HepG2 (cell line): ENCODE results near the gene LMF2. TPM values are rescaled to one million over a fixed set of nuclear protein-coding genes. Genes with fewer than 3 reads are reported as not detected.

Source experiments
- ATAC-seq: fragments of 200-7000 bp; cut with Tn5 transposase; 3 replicates; pipeline ENCODE4 v1.9.1; 2020; ENCODE audit warnings: mild to moderate bottlenecking, moderate library complexity
- BruUV-seq: library from RNA; stranded (reverse); fragments of 400-500 nt; replicated peaks from 2 replicates; lab custom pipeline; 2021; lab: Mats Ljungman, UMichigan
- CTCF ChIA-PET: fragments of 300-600 bp; formaldehyde crosslinking; extraction: SDS; loops from one replicate; lab custom pipeline; 2021; ENCODE audit warnings: low total read pairs, inconsistent platforms, low intra/inter-chr PET ratio; lab: Yijun Ruan, JAX
- POLR2A ChIA-PET: fragments of 350-600 bp; sonication (Branson Sonifier 250); formaldehyde crosslinking; loops from one replicate; lab custom pipeline; 2020; ENCODE audit warnings: antibody characterized with exemption, inconsistent platforms; lab: Yijun Ruan, JAX
- DNase-seq: peaks from one replicate; pipeline ENCODE4 v3.0.0-alpha.2; 2015; ENCODE audit warnings: low spot score
- FAIRE-seq: peaks from 3 replicates; lab custom pipeline; 2011; peaks lifted over from hg19 to GRCh38; lab: Jason Lieb, UNC
- H2AFZ ChIP-seq: one replicate; pipeline ENCODE4 v1.6.1; 2011; ENCODE audit warnings: low read length, inconsistent platforms
- H3K27ac ChIP-seq: fragments of 300-600 bp; 3 replicates; pipeline ENCODE4 v1.8.0; 2011; ENCODE audit warnings: mixed run types, mild to moderate bottlenecking, mixed read lengths, low read length, inconsistent platforms; ENCODE audit not compliant: insufficient read depth; ENCODE audit errors: extremely low read length
- H3K27me3 ChIP-seq, 2 experiments: fragments of 200-600 bp in 1 of 2; 2 replicates in 1 of 2; 3 replicates in 1 of 2; pipeline versions ENCODE4 v1.6.0 to v1.8.0; 2011; ENCODE audit warnings: low read length in 2 of 2, mild to moderate bottlenecking in 2 of 2, moderate library complexity in 2 of 2, inconsistent platforms in 1 of 2; ENCODE audit not compliant: insufficient read depth in 2 of 2, control insufficient read depth in 1 of 2
- H3K36me3 ChIP-seq, 2 experiments: fragments of 200-600 bp in 1 of 2; replicated peaks in 1 of 2; 2 replicates in 1 of 2; 3 replicates in 1 of 2; pipeline versions ENCODE4 v1.5.1 to v1.8.0; 2011; ENCODE audit warnings: low read length in 2 of 2, inconsistent platforms in 1 of 2; ENCODE audit not compliant: insufficient read depth in 2 of 2, control insufficient read depth in 1 of 2
- H3K4me1 ChIP-seq: 2 replicates; pipeline ENCODE4 v1.5.1; 2012; ENCODE audit warnings: low read length, inconsistent platforms; ENCODE audit not compliant: insufficient read depth
- H3K4me2 ChIP-seq: 2 replicates; pipeline ENCODE4 v1.6.0; 2011; ENCODE audit warnings: low read depth, low read length, inconsistent platforms
- H3K4me3 ChIP-seq, 3 experiments: fragments of 200-600 bp in 1 of 3; sonication (generic), shearing (Covaris generic) in 1 of 3; replicated peaks in 1 of 3; 2 replicates each; pipeline ENCODE4 v1.5.1; 2011 to 2016; ENCODE audit warnings: low read length in 3 of 3, inconsistent platforms in 2 of 3, low read depth in 2 of 3, mild to moderate bottlenecking in 2 of 3, control low read depth in 1 of 3, mixed read lengths in 1 of 3; ENCODE audit not compliant: insufficient read depth in 1 of 3
- H3K79me2 ChIP-seq: one replicate; pipeline ENCODE4 v1.6.1; 2011; ENCODE audit warnings: low read length, inconsistent platforms; ENCODE audit not compliant: insufficient read depth
- H3K9ac ChIP-seq: 2 replicates; pipeline ENCODE4 v1.6.0; 2011; ENCODE audit warnings: mild to moderate bottlenecking, low read depth, low read length, inconsistent platforms; ENCODE audit not compliant: insufficient read depth
- H3K9me3 ChIP-seq: 2 replicates; pipeline ENCODE4 v1.5.1; 2012; ENCODE audit warnings: mild to moderate bottlenecking, low read length
- H4K20me1 ChIP-seq: 2 replicates; pipeline ENCODE4 v1.6.0; 2011; ENCODE audit warnings: inconsistent platforms, mild to moderate bottlenecking, low read length, moderate library complexity; ENCODE audit not compliant: insufficient read depth
- ARNT2 ChIP-seq: sonication (generic); formaldehyde crosslinking; IDR thresholded peaks from 2 replicates; pipeline ENCODE4 v1.8.0; 2022; ENCODE audit warnings: mild to moderate bottlenecking, low read depth, missing genetic modification reagents, moderate library complexity
- ERF ChIP-seq: IDR thresholded peaks from 2 replicates; pipeline ENCODE4 v1.6.1; 2018; ENCODE audit warnings: missing biosample characterization, missing genetic modification reagents
- KDM1A ChIP-seq: IDR thresholded peaks from 2 replicates; pipeline ENCODE4 v1.6.1; 2016; ENCODE audit warnings: missing compliant biosample characterization
- PPARG ChIP-seq: conservative IDR thresholded peaks from 2 replicates; pipeline ENCODE4 v1.6.1; 2016; ENCODE audit warnings: missing biosample characterization, missing genetic modification reagents
- RCOR2 ChIP-seq: IDR thresholded peaks from 2 replicates; pipeline ENCODE4 v1.6.1; 2016; ENCODE audit warnings: missing biosample characterization, missing genetic modification reagents
- SUZ12 ChIP-seq: fragments of 150-350 bp; IDR thresholded peaks from 2 replicates; pipeline ENCODE4 v1.6.1; 2014; ENCODE audit warnings: low read depth, low read length
- TOPORS ChIP-seq: sonication (generic); formaldehyde crosslinking; IDR thresholded peaks from 2 replicates; pipeline ENCODE4 v1.8.0; 2023; ENCODE audit warnings: mild to moderate bottlenecking, missing genetic modification reagents
- XBP1 ChIP-seq: sonication (generic); formaldehyde crosslinking; IDR thresholded peaks from 2 replicates; pipeline ENCODE4 v1.5.0; 2020; ENCODE audit warnings: missing genetic modification reagents
- ZBTB8A ChIP-seq: sonication (generic); formaldehyde crosslinking; IDR thresholded peaks from 2 replicates; pipeline ENCODE4 v1.4.0; 2020; ENCODE audit warnings: mild to moderate bottlenecking, low read depth, missing genetic modification reagents, borderline replicate concordance
- ZNF256 ChIP-seq: sonication (generic); formaldehyde crosslinking; conservative IDR thresholded peaks from 2 replicates; pipeline ENCODE4 v1.4.0; 2020; ENCODE audit warnings: missing genetic modification reagents
- ZNF580 ChIP-seq: IDR thresholded peaks from 2 replicates; pipeline ENCODE4 v1.6.1; 2016; ENCODE audit warnings: low read depth, borderline replicate concordance
- ZNF598 ChIP-seq: sonication (generic); formaldehyde crosslinking; IDR thresholded peaks from 2 replicates; pipeline ENCODE4 v1.5.1; 2020; ENCODE audit warnings: mild to moderate bottlenecking, missing genetic modification reagents, borderline replicate concordance
- ZNF816 ChIP-seq: sonication (generic); formaldehyde crosslinking; IDR thresholded peaks from 2 replicates; pipeline ENCODE4 v1.8.0; 2022; ENCODE audit warnings: missing genetic modification reagents, mild to moderate bottlenecking, borderline replicate concordance
- WGBS: methylation state at CpG from one replicate; pipeline ENCODE4 v1.1.6; 2017; ENCODE audit warnings: low lambda C conversion rate; 5-methylcytosine and 5-hydroxymethylcytosine counted together
- in situ Hi-C: cut with HindIII; loops from 2 replicates; pipeline ENCODE4 v1.10.0; 2017; ENCODE audit warnings: low pct_unique_long_range_greater_than_20kb; ENCODE audit not compliant: extremely low pct_ligation_motif_present
- intact Hi-C: fragments of 100-400 bp; cut with micrococcal nuclease; formaldehyde crosslinking; loops from one replicate; pipeline ENCODE4 v1.10.0; 2022; ENCODE audit not compliant: unreplicated experiment
- polyA plus RNA-seq, 8 experiments: library from polyadenylated mRNA; depleted of rRNA in 3 of 8; stranded (reverse) in 7 of 8; unstranded in 1 of 8; fragments of >200 nt; fragmentation: Illumina TruSeq in 4 of 8; extraction: Trizol in 4 of 8; gene quantifications; 2 replicates each; pipeline versions ENCODE4 v1.2.1 to v1.2.3, GENCODE V29; 2011 to 2016; ENCODE audit warnings: low read depth in 4 of 8, missing spikeins in 1 of 8, mixed read lengths in 1 of 8; ENCODE audit not compliant: insufficient read depth in 1 of 8
- total RNA-seq, 5 experiments: library from RNA; depleted of rRNA; stranded (reverse); fragments of >200 nt; fragmentation: Illumina TruSeq; extraction: Trizol; gene quantifications; 2 replicates each; pipeline ENCODE4 v1.2.3, GENCODE V29; 2016; ENCODE audit warnings: low read depth in 1 of 5

LMF2 gene
- total and polyA plus RNA-seq, 2 of the 13 experiments (the other 11 are each of a cell fraction or from before 2014, with no cell fraction given) = 23.3 to 30.6 TPM

- Histone ChIP-seq H3K79me2 (peaks cover 10% of the 10 kb centered on the region), H3K4me2 (no peak overlapping the region), H3K9me3 (no peaks in the 10 kb centered on the region), H3K4me1 (peaks cover 23% of the 10 kb centered on the region), H2AFZ (no peak overlapping the region), H4K20me1 (no peaks in the 10 kb centered on the region), H3K27ac (no peak overlapping the region), H3K27me3 (no peaks in the 10 kb centered on the region; a peak in 1 of 5 replicates), H3K4me3 (no peak overlapping the region), H3K9ac (no peak overlapping the region), H3K36me3 (peaks cover 2 to 10% of the 10 kb centered on the region in 2 experiments; a peak in 1 of 5 replicates)
- WGBS = 96% methylated on average over 10 of the region's 24 CpGs
- no peak for TF ChIP-seq ZNF580 (CRISPR knock-in tag)
- no peak for DNase-seq
- no peak for ATAC-seq
- no TSS peak for BruUV-seq
- in situ Hi-C loops (no loop called here), intact Hi-C loops (no loop called here)
- no peak for FAIRE-seq
- CTCF ChIA-PET = no interaction called here
- POLR2A ChIA-PET = no interaction called here
Measured at GRCh38 chr22:50502628-50503474, 4.7 kb downstream of the LMF2 start.

GRCh38 chr22:50502096-50502495, 5.4 kb downstream of the LMF2 start:
- Histone ChIP-seq H3K36me3 (peaks cover 2 to 10% of the 10 kb centered on the region in 2 experiments; a peak in 1 of 5 replicates), H3K9me3 (no peaks in the 10 kb centered on the region), H3K27me3 (no peaks in the 10 kb centered on the region; a peak in 1 of 5 replicates), H3K4me1 (peaks cover 29% of the 10 kb centered on the region), H3K79me2 (peaks cover 8% of the 10 kb centered on the region), H3K4me2 (no peak overlapping the region), H3K9ac (no peak overlapping the region), H3K27ac (no peak overlapping the region), H4K20me1 (no peaks in the 10 kb centered on the region), H2AFZ (no peak overlapping the region), H3K4me3 (no peak overlapping the region)
- ATAC-seq (no peak), DNase-seq (no peak), FAIRE-seq (no peak)
- intact Hi-C loops = no loop called here
- TF ChIP-seq ERF (CRISPR knock-in tag) = no peak
- TF ChIP-seq PPARG (CRISPR knock-in tag) = no peak
- no peak for TF ChIP-seq RCOR2 (CRISPR knock-in tag)
- no peak for TF ChIP-seq ZBTB8A (CRISPR knock-in tag)
- TF ChIP-seq ZNF816 (CRISPR knock-in tag) = no peak
- no peak for TF ChIP-seq TOPORS
- no peak for TF ChIP-seq ZNF598 (CRISPR knock-in tag)
- TF ChIP-seq SUZ12 = no peak
- TF ChIP-seq XBP1 = no peak
- no peak for TF ChIP-seq KDM1A
- TF ChIP-seq ZNF256 (CRISPR knock-in tag) = no peak
- TF ChIP-seq ARNT2 (CRISPR knock-in tag) = no peak
- POLR2A ChIA-PET = interaction anchor here (1.0 to 1.1 kb wide), 2 partner anchors 16 to 23 kb away, joined by 3 to 4 read pairs; partner anchors contain the start of genes MIOX and SCO2
- WGBS = 99% methylated on average over 5 of the region's 6 CpGs
- in situ Hi-C loops = no loop called here
- CTCF ChIA-PET = no interaction called here
- BruUV-seq = no TSS peak
